Measurements from ENCODE around the gene RASAL2.

RASAL2 gene

GRCh38 chr1:178529364-178530036 lies 435.6 kb downstream of the RASAL2 start:
- no peak for DNase-seq

- DNase-seq, result peak; percentile 8
Observed at GRCh38 chr1:178530037-178530402, 436.1 kb downstream of the RASAL2 start.

- no peak for DNase-seq
Observed at GRCh38 chr1:178530502-178530901, 436.6 kb downstream of the RASAL2 start.

DNA sequence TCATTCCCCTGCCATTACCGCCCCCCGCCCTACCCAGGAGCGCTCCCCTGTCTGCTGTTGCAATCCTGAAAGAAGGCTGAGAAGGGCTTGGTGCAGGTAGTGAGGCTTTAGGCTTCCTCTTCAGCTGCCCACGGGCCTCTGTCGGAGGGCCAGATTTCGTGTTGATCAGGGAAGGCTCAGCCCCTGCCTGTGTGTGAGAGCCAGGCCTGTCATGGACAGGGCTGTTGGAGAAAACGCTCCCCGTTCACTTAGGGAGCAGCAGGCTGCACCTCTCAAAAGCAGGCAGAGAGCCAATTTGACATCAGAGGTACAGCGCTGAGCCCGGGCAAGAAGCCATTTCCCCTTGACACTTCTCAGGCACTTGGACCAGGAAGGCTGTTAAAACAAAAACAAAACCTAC lies 438.0 kb downstream of the RASAL2 start:
- DNase-seq, result no peak

DNA sequence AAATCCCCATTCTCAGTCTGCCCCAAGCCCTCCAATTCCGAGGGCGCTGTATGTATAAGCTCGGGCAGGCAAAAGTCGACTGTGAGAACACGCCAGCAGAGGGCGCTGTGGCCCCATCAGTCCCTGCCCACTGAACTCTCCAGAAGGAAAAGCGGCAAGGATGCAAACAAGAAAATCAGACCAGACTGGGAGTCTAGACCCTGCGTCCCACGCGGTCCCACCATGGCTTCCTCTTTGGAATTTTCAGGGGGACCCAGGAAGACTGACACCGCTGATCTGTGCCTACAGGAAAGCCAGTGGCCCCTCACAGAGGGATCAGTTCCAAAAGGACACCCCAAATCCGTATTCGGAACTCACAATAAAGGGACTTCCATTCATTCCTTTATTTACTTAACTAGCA lies 438.5 kb downstream of the RASAL2 start:
- peak; percentile 61 for DNase-seq

- no peak for DNase-seq
Observed at GRCh38 chr1:178533121-178533946, 439.4 kb downstream of the RASAL2 start.

Measured in amniotic stem cell (primary cell).